Effector CD8-positive, alpha-beta T cell (primary cell): Measurements from ENCODE around the gene IL12RB2.

Source experiments
- DNase-seq: peaks from one replicate; lab custom pipeline; 2025; lab: John Stamatoyannopoulos, UW
- total RNA-seq, 4 experiments: gene quantifications; one replicate each; lab custom pipeline; 2026; lab: John Stamatoyannopoulos, UW

IL12RB2 gene
- 1.6 to 24.9 (median 5.4) reads per million in 4 experiments for total RNA-seq

DNA sequence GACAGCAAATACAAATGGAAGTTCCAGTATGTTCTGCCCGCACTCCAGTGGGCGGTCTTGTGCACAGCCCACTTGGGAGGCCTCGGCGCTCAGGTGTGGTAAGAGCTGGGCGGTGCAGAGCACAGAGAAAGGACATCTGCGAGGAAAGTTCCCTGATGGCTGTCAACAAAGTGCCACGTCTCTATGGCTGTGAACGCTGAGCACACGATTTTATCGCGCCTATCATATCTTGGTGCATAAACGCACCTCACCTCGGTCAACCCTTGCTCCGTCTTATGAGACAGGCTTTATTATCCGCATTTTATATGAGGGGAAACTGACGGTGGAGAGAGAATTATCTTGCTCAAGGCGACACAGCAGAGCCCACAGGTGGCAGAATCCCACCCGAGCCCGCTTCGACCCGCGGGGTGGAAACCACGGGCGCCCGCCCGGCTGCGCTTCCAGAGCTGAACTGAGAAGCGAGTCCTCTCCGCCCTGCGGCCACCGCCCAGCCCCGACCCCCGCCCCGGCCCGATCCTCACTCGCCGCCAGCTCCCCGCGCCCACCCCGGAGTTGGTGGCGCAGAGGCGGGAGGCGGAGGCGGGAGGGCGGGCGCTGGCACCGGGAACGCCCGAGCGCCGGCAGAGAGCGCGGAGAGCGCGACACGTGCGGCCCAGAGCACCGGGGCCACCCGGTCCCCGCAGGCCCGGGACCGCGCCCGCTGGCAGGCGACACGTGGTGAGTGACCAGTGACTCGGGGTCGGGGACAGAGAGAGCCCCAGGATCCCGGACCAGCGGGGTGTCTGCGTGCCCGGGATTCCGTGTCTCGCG, at the start of gene IL12RB2:
TSS of gene IL12RB2 (plus strand) at position 623 of the 810 bp plus-strand sequence. CDS start 12,496 bp downstream, outside the sequence.
- DNase-seq, result no peak

DNA sequence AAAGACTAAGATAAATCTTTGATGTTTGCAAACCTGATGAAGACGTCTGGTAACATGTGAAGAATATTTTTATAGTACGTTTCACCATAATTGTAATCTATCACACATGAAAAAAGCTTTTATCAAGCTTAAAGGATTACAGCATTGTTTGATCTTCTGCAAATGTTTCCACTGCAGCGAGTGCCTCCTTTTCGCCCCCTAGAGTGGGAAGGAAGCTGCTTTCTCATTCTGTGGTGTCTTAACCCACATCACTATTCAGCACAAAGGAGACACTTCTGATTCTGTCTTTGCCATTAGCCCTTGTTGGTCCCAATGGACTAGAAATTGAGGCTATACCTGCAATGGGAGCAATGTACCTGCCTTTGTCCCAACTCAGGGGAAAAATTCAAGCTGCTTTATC, 46.0 kb upstream of the IL12RB2 start:
- DNase-seq, result peak; percentile 11

DNA sequence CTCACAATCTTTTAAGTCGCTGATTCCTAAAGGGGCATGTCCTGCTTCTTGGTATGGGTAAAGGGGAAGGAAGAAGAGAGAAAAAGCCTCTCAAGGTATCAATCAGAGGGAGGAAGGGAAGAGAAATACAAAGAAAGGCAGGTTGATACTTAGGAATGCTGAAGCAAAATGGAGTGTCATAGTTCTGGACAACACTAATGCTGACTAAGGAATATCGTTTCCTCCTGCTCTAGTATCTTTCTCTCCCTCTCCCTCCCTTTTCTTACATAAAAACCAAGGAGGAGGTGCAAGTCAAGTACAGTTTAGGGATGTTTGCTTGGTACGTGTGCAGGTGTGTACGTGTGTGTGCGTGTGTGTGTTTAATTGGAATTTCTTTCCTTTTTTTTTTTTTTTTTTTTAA, 44.9 kb upstream of the IL12RB2 start:
- DNase-seq, result no peak

GRCh38 chr1:67264152-67264551, 43.5 kb upstream of the IL12RB2 start:
- no peak for DNase-seq

- no peak for DNase-seq
Observed at GRCh38 chr1:67264899-67265298, 42.8 kb upstream of the IL12RB2 start.

DNA sequence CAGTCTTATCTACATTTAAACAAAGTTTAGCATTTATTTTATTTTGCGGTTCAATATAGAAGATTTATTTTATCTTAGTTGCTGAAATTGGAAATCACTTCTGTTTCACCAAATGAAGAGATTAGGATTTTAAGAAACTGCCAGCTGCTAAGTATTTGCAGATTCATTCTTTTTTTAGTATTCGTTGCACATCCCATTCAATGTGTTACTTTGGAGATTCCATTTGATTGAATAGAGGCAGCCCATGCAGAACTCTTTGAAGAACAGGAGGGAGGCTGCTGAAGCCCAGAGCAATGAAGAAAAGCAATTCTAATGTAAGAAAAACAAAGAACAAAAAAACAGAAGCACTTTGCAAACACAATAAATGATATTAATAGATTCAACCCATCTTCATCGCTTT, 38.6 kb upstream of the IL12RB2 start:
- DNase-seq, result no peak

DNA sequence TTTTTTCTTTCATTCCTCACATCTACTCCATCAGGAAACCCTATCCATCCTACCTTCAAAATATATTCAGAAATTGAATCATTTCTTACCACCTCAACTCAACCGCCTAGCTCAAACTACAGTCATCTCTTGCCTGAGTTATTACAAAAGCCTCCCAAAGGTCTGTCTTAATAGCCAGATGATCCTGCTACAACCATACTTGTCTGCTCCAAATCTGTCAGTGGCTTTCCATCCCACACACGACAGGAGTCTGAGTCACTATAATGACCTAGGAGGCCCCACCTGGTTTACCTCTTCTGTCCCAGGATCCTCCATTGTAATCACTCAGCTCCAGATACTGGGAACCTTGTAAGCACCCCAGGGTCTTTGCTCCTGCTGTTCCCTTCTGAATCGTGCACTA, 37.1 kb upstream of the IL12RB2 start:
- DNase-seq, result no peak

DNA sequence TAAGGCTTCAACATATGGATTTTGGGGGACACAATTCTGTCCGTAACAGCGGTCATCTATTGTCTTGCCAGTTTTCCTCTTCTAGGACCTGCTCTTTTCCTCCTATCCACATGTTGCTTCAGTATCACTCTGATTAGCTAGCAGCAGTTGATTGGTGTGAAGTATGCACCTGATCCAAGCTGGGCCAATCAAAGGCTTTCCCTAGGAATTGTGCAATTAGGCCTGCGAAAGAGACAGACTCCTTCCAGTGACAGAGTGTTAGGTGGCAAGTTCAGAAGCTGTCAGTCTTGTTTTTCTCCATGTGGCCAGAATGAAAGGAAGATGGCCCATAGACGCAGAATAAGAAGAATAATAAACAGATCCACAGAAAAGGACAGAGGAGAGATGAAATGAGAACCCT, 34.1 kb upstream of the IL12RB2 start:
- no peak for DNase-seq

DNA sequence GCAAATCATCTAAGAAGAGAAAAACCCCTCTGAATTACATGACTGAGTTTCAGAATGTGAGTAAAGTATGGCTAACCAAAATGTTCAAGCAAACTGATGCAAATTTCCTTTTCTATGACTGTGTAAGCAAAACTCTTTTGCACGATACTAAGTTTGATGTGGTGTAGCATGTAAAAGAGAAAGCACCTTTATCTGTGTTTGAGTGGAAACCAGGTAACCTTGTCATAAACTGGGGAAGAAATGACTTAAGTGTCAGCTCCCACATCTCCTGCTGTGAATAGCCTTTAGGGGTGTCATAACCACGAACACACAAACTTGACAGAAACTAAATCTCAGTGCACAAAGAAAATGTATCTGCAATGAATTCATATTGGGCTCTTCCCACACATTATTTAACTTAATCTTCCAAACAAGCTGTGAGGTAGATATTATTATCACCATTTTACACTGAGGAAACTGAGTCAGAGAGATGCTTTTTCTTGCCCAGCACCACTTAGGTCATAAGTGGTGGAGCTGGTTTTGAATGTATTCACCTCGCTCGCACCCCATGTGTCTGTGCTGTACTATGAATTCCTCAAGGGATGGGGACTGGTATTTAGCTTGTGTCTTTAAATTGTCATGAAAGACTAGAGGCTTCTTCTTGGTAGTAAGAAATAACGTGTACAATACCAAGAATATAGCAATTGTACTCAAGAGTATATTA, 32.9 kb upstream of the IL12RB2 start:
- DNase-seq, result no peak

- no peak for DNase-seq
Observed at GRCh38 chr1:67280696-67281095, 27.0 kb upstream of the IL12RB2 start.

DNA sequence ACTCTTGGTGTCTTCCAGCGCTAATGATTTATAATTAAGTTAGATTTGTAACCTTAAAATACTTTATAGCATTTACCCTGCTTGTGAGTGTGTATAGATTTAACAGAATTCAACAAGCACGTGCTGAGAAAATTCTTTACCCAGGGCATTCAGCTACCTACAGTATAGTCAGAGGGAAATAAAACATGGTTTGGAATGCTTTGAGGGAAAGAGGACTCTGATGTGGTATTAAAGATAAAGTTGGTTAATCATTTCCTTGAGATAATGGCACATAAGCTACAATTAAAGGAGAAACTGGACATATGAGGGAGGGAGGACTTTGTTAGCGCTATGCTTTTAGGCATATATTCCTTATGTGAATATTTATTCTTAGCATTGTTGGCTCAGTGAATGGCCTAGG, 26.4 kb upstream of the IL12RB2 start:
- DNase-seq, result no peak

GRCh38 chr1:67285780-67286488, 21.7 kb upstream of the IL12RB2 start:
- no peak for DNase-seq

- DNase-seq, result no peak
Observed at GRCh38 chr1:67290236-67290635, 17.4 kb upstream of the IL12RB2 start.

GRCh38 chr1:67294836-67295617, 12.6 kb upstream of the IL12RB2 start:
- no peak for DNase-seq

GRCh38 chr1:67298762-67299161, 8.9 kb upstream of the IL12RB2 start:
- no peak for DNase-seq

DNA sequence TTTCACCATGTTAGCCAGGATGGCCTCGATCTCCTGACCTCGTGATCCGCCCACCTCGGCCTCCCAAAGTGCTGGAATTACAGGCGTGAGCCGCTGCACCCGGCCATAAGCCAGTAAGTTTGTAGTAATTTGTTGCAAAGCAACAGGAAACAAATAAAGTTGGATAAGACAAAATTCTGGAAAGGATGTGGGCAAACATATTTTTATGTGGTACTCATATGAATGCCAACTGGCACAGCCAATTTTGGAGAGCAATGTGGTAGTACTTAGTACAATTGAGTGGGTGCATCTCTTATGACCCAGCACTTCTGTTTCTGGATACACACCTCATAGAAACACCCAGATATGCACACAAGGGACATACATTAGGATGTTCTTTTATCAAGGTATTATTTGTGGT, 8.4 kb upstream of the IL12RB2 start:
- DNase-seq, result no peak

DNA sequence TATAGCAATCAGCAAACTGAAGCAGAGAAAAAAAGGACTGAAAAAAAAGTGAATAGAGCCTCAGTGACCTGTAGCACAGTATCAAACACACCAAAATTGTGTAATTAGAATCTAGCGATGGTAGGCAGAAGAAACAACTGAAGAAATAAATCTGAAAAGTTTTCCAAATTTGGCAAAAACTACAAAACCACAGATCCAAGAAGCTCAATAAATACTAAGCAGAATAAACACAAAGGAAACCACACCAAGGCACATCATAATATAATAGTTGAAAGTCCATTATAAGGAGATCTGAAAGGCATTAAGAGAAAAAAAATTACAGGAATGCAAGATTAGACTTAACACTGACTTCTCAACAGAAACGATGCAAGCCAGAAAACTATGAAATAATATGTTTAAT, 7.1 kb upstream of the IL12RB2 start:
- DNase-seq, result no peak

DNA sequence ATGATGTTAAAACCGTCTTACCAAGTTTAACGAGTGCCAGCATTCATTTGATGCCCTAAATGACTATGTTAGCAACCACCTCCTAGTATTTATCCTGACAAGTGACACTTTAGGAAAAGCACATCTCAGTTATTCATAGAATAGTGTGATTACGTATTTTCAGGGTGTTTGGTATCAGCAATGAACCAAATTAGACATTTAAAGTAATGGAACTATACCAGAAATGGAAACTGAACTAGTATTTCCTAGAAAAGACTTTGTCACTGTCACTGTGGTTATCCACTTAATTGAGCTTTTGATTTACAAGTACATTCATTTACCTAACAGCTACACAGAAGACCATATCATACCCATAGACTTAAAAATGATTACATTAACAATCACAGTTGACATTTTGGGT, 3.6 kb upstream of the IL12RB2 start:
- no peak for DNase-seq

- no peak for DNase-seq
Observed at GRCh38 chr1:67306547-67306946, 1.1 kb upstream of the IL12RB2 start.

DNA sequence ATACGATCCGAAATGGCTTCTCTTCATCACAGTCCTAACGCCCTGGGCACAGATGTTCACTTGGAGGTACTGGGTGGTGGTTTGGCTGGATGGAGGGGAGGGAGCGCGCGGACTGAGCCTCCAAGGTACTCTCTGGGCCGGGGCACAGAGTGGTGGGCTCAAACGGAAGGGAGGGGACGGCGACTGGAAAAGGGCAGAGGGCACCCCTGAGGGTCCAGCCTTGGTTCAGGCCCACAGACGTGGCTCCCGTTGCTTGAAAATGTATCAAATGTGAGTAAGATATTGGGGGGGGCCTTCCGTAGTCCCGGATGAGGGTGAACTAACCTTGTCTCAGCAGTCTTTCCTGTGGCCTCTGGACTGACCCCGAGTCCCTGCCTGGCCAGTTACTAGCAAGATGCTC, 463 bp downstream of the IL12RB2 start:
- DNase-seq, result no peak

DNA sequence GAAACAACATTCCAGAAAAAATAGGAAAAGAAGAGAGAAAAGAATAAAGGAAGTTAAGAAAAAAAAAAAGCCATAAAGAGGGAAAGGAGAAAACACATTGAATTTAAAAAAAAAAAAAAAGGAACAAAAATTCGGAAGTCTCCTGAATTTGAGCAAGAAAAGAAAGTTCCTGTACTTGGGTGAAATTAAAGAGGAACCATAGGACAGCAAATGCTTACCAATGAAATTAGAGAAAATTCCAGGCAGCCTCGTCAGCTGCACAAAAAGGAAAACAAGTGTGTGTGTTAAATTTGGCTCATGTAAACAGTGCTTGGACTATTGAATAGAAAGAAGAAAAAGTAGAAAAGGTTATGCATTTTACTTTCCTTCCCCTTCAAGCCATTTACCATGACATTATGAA, 4.9 kb downstream of the IL12RB2 start:
- no peak for DNase-seq
